Stomach (tissue), 9 donors: ENCODE data around the gene ALPG. TPM values are rescaled to one million over a fixed set of nuclear protein-coding genes. Genes with fewer than 3 reads are reported as not detected.

ENCODE experiments used
- DNase-seq, 2 donors: peaks; one replicate each; pipeline versions ENCODE4 v3.0.0 to v3.0.0-alpha.2; 2013 to 2019
- H3K27ac ChIP-seq, 5 donors: fragments of 200-600 bp in 4 of 5; sonication (generic) in 4 of 5; one replicate each; pipeline ENCODE4 v1.5.1; 2013 to 2019; ENCODE audit warnings: mild to moderate bottlenecking in 1 of 5, moderate library complexity in 1 of 5
- H3K27me3 ChIP-seq, 3 donors: fragments of 200-600 bp; sonication (generic); one replicate each; pipeline ENCODE4 v1.5.1; 2017 to 2019; ENCODE audit warnings: mixed run types in 1 of 3
- H3K36me3 ChIP-seq, 4 donors: fragments of 200-600 bp; sonication (generic); 1 replicate in 3 of 4; 2 replicates in 1 of 4; pipeline ENCODE4 v1.5.1; 2016 to 2019
- H3K4me1 ChIP-seq, 4 donors: fragments of 200-600 bp; sonication (generic); one replicate each; pipeline ENCODE4 v1.5.1; 2016 to 2019
- H3K4me3 ChIP-seq, 4 donors: fragments of 200-600 bp; sonication (generic) in 3 of 4; one replicate each; pipeline ENCODE4 v1.5.1; 2016 to 2019; ENCODE audit warnings: mild to moderate bottlenecking in 1 of 4
- H3K9me3 ChIP-seq, 4 donors: fragments of 200-600 bp; sonication (generic); one replicate each; pipeline ENCODE4 v1.5.1; 2016 to 2019
- EP300 ChIP-seq: sonication (generic); formaldehyde crosslinking; IDR thresholded peaks from one replicate; pipeline ENCODE4 v1.6.1; 2017; ENCODE audit warnings: antibody characterized with exemption
- POLR2A ChIP-seq, 4 donors: fragments of 450-650 bp; IDR thresholded peaks; one replicate each; pipeline ENCODE4 v1.6.1; 2016; ENCODE audit warnings: antibody characterized with exemption in 4 of 4, control low read depth in 2 of 4, mild to moderate bottlenecking in 1 of 4, moderate library complexity in 1 of 4
- POLR2AphosphoS5 ChIP-seq, 3 donors: sonication (generic); formaldehyde crosslinking; IDR thresholded peaks; one replicate each; pipeline ENCODE4 v1.6.1; 2016; ENCODE audit warnings: antibody characterized with exemption in 3 of 3
- WGBS, 5 donors: extraction: QIAGEN DNeasy Blood & Tissue Kit in 3 of 5; methylation state at CpG; one replicate each; pipeline versions ENCODE4 v1.1.5 to v1.1.7; 2013 to 2018; 5-methylcytosine and 5-hydroxymethylcytosine counted together
- intact Hi-C: fragments of 100-400 bp; cut with DNase I; formaldehyde crosslinking; loops from one replicate; pipeline ENCODE4 v1.15.1; 2023; ENCODE audit warnings: low total_unique reads
- polyA plus RNA-seq, 3 donors: library from polyadenylated mRNA; stranded (reverse); fragments of 200-250 nt; gene quantifications; one replicate each; pipeline ENCODE4 v1.2.3, GENCODE V29; 2013
- total RNA-seq, 5 donors: library from RNA; depleted of rRNA; stranded (reverse); fragments of >200 nt; gene quantifications; one replicate each; pipeline versions ENCODE4 v1.1.0 to v1.2.3, GENCODE V29; 2014 to 2016
- TF ChIP-seq, protein P1 (sequence below), 7 experiments: fragments of 450-650 bp in 4 of 7; fragments of 200-600 bp in 3 of 7; sonication (generic) in 3 of 7; IDR thresholded peaks; one replicate each; pipeline ENCODE4 v1.5.1; 2016 to 2019; ENCODE audit warnings: antibody characterized with exemption in 7 of 7, control low read depth in 2 of 7, mild to moderate bottlenecking in 1 of 7
- donor health status: healthy with polysubstance abuse.
- donor health status: Bipolar disorder and iron deficiency.
- donor health status: healthy.

ALPG gene
- total and polyA plus RNA-seq, 8 donors, result not detected

DNA sequence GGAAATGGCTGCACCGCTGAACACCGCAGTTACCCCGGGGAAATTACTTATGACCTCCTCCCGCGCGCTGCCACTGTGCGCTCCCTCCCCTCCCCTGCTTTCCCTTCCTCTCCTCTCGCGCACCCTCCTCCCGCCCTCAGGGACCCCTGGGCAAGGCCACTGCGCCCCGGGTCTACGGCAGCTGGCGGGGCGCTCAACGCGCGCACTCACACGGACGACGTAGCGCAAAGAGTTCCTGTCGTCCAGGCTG, 20.2 kb upstream of the ALPG start:
- no peak for DNase-seq
- TF ChIP-seq POLR2A (IDR thresholded peaks at IDR 0.05) (no peak), EP300 (no peak), POLR2AphosphoS5 (IDR thresholded peaks at IDR 0.05) (no peak)
- TF ChIP-seq, protein P1, sequence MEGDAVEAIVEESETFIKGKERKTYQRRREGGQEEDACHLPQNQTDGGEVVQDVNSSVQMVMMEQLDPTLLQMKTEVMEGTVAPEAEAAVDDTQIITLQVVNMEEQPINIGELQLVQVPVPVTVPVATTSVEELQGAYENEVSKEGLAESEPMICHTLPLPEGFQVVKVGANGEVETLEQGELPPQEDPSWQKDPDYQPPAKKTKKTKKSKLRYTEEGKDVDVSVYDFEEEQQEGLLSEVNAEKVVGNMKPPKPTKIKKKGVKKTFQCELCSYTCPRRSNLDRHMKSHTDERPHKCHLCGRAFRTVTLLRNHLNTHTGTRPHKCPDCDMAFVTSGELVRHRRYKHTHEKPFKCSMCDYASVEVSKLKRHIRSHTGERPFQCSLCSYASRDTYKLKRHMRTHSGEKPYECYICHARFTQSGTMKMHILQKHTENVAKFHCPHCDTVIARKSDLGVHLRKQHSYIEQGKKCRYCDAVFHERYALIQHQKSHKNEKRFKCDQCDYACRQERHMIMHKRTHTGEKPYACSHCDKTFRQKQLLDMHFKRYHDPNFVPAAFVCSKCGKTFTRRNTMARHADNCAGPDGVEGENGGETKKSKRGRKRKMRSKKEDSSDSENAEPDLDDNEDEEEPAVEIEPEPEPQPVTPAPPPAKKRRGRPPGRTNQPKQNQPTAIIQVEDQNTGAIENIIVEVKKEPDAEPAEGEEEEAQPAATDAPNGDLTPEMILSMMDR (IDR thresholded peaks at IDR 0.05), result no peak
- no peaks in the 10 kb centered on the region for H3K9me3 ChIP-seq
- no peaks in the 10 kb centered on the region for H3K36me3 ChIP-seq
- intact Hi-C loops, result no loop called here
- H3K4me1 ChIP-seq, result peaks cover 5 to 32% (median 21%) of the 10 kb centered on the region in 4 donors
- 5 to 34% (median 8%) methylated on average over 23 of the region's 23 CpGs for WGBS, 5 donors
- peak overlapping the region in 3 of 4 donors; percentile 3 to 31 (median 4) for H3K4me3 ChIP-seq
- peaks cover 37 to 98% (median 73%) of the 10 kb centered on the region in 3 donors for H3K27me3 ChIP-seq
- H3K27ac ChIP-seq, result no peak overlapping the region

DNA sequence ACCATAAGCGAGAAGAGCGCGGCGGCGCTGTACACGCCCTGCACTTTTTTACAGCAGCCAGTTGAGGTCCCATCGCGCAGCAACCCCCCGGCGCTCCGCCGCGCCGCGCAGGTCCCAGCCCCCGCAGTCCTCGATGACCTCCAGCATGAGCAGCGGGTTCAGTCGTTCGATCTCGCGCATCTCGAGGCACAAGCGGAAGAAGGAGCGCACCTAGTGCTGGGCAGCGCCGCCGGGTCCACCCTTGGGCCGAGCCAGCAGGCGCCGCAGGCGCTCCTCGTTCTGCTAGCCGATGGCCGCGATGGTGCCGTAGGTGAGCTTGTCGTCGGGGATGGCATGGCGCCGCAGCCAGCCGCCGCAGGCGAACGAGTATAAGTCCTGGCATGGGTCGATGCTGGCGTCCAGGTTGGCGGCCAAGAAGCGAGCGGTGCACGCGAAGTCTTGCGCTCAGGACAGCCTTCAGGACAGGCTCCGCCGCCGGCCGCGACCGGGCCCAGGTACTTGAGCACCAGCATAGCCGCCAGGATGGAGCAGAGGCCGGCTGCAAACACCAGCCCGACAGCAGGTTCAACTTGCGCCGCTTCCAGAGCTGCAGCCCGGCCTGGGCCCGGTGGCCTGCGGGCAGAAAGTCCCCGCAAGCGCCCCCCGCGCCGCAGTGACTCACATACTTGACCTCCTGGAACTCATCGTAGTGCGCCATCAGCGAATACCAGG, 19.7 kb upstream of the ALPG start:
- Histone ChIP-seq H3K4me1 (peaks cover 5 to 32% (median 21%) of the 10 kb centered on the region in 4 donors), H3K36me3 (no peaks in the 10 kb centered on the region), H3K9me3 (no peaks in the 10 kb centered on the region), H3K27ac (no peak overlapping the region), H3K4me3 (peak overlapping the region in 3 of 4 donors; percentile 3 to 31 (median 4)), H3K27me3 (peaks cover 32 to 98% (median 68%) of the 10 kb centered on the region in 3 donors)
- TF ChIP-seq, protein P1 (IDR thresholded peaks at IDR 0.05), result no peak
- intact Hi-C loops, result no loop called here
- DNase-seq, result peak in 1 of 2 donors; percentile 59
- WGBS, 5 donors, result 8 to 19% (median 11%) methylated on average over 18 to 75 of the region's 75 CpGs

DNA sequence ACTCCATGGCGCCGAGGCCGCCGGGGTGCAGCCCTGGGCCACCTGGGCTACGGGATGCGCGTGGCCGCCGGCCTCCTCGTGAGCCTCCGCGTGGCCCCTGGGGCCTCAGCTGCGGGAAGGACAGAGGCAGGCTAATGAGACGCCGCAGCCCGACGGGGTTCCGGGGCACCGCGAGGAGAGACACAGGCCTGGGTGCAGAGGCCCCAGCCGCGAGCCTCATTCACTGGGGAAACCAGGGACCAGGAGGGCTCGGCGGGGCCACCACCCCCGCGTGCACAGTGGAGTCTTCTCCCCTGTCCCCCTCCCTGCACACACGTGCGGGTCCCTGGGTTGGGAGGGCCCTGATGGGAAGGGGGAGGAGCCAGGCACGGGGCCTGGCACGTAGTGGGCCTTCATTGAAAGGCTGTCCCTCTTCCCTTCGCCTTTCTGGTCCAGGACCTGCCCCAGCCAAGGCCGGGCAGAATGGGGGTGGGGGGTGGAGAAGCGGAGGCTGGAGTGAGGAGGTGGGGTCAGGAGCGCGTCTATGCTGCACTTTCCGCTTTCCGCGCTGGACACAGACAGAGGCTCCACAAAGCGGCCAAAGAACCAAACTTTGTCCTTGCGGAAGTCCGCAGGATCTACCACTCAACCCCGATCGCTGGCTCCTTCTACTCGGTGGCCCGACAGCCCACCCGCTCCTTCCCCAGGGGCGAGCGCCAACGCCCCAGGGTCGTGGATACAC, 19.0 kb upstream of the ALPG start:
- intact Hi-C loops, result no loop called here
- Histone ChIP-seq H3K27me3 (peaks cover 30 to 98% (median 61%) of the 10 kb centered on the region in 3 donors), H3K9me3 (no peaks in the 10 kb centered on the region), H3K4me1 (peaks cover 5 to 32% (median 21%) of the 10 kb centered on the region in 4 donors), H3K36me3 (no peaks in the 10 kb centered on the region), H3K4me3 (peak overlapping the region in 1 of 4 donors; percentile 20), H3K27ac (no peak overlapping the region)
- no peak for DNase-seq
- WGBS, 5 donors, result 11 to 23% (median 16%) methylated on average over 33 to 50 of the region's 50 CpGs
- TF ChIP-seq POLR2A (IDR thresholded peaks at IDR 0.05) (no peak), POLR2AphosphoS5 (IDR thresholded peaks at IDR 0.05) (no peak), EP300 (no peak)
- TF ChIP-seq, protein P1 (IDR thresholded peaks at IDR 0.05), result no peak

DNA sequence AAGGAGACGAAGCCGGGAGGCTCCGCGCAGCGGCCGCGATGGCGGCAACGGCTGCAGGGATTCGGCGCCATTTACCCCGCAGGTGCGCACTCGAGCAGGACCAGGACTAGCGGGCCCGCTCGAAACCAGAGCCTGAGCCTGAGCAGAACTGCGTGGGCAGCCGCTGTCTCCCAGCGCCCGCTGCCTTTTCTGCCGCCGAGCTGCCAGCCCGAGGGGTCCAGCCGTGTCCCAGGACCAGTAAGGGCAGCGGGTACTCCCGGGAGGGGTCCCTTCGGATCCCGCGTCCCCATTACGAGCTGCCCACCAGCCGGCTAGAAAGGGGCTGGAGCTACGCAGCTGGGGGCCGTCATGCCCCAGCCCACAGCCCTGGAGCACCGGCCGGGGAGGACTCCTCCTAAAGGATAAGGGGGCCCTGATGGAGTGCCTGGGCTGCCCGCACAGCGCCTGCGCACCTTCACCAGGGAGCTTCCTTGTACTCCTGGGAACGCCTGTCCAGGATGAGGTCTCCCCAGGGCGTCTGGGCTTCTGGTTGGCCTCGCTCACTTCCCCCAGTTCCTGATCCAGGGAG, 18.2 kb upstream of the ALPG start:
- intact Hi-C loops, result no loop called here
- H3K4me3 ChIP-seq, result peak overlapping the region in 1 of 4 donors; percentile 20
- no peaks in the 10 kb centered on the region for H3K9me3 ChIP-seq
- WGBS, 5 donors, result 10 to 50% (median 14%) methylated on average over 25 to 42 of the region's 42 CpGs
- peaks cover 5 to 32% (median 21%) of the 10 kb centered on the region in 4 donors for H3K4me1 ChIP-seq
- TF ChIP-seq, protein P1 (IDR thresholded peaks at IDR 0.05), result no peak
- TF ChIP-seq EP300 (no peak), POLR2A (IDR thresholded peaks at IDR 0.05) (no peak), POLR2AphosphoS5 (IDR thresholded peaks at IDR 0.05) (no peak)
- no peaks in the 10 kb centered on the region for H3K36me3 ChIP-seq
- H3K27ac ChIP-seq, result no peak overlapping the region
- H3K27me3 ChIP-seq, result peaks cover 30 to 95% (median 56%) of the 10 kb centered on the region in 3 donors
- peak in 1 of 2 donors; percentile 32 for DNase-seq
